GM18508 (cell line): ENCODE data around the gene UQCRFS1.

Experiments
- ATAC-seq: cut with Tn5 transposase; IDR thresholded peaks from one replicate; pipeline ENCODE4 v1.9.1; 2021; ENCODE audit warnings: moderate number of reproducible peaks; ENCODE audit not compliant: insufficient read depth, unreplicated experiment

The UQCRFS1 gene

DNA sequence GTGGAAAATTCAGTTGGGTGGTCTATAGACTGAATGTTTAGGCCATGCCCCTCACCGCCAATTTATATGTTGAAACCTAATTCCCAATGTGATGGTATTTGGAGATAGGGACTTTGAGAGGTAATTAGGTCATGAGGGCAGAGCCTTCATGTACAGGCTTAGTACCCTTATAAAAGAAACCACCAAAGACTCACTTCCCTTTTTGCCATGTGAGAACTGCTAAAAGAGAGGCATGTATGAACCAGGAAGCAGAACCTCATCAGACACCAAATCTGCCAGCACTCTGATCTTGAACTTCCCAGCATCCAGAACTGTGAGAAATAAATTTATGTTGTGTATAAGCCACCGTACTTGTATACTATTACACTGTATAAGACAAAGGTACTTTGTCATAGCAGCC is 40.6 kb downstream of the UQCRFS1 start:
- ATAC-seq, result no peak

DNA sequence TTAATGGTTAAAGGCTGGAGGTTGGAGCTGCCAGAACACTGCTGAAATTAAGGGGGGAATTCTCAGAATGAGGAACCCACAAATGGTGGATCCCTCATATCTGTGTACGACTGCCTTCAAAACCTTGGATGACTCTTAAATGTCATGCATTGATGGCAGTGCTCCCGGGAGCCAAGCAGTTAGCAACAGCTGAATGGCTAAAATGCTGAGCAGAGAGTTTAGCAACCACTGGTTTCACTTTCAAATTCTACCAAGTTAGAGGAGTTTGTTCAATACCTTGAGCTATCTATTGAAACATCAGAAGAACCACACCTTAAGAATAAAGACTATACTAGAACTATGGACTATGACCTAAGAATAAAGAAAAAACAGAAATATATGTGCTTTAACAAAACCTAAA is 41.4 kb downstream of the UQCRFS1 start:
- no peak for ATAC-seq

DNA sequence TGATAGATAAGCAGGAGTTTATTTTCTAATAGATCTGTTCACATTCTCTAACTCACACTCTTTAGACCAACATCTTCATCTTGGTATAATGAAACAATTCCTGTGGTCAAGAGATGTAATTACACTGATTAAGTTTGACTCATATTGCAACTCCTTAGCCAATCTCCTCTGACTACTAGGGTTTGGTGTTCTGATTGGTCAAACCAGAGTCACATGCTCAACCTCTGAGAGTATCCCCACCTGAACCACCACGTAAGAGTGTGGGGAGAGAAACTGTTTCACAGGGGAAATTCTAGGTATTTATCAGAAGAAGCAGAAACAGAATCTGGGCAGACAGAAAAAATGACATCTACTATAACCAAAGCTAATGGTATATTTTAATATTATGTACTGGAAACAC is 42.4 kb downstream of the UQCRFS1 start:
- no peak for ATAC-seq

DNA sequence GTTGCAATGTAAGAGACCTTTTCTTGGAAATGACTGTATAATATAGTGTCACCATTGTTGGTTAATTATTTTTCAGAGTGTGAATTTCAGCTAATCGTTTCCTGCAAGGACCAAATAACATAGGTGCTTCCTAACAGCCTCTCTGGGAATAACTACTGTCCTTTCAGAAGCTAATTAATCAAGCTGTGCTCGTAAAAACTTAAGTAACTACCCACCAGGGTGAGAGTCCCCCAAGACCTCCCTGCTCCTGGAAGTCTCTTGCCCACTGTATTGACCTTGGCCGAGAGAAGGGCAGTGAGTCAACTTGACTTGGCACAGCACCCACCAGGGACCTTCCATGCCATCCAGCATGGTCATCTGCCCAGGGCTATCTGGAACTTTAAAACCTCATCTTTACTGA is 50.3 kb downstream of the UQCRFS1 start:
- no peak for ATAC-seq

DNA sequence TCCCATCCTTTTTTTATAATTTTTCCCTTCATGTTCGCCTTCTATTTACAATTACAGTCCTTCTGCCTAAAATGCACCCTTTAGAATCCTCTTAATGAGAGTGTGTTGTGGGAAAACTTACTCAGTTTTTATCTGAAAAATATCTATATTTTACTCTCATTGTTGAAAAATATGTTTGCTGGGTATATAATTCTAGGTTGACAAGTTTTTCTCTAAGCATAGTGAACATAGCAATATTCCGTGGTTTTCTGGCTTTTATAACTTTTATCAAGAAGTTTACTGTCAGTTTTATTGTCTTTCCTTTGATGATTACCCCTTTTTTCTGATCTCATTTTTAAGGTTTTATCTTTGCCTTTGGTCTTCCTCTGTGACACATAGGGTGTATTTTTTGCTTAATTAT is 57.3 kb downstream of the UQCRFS1 start:
- no peak for ATAC-seq
